ENCODE data around the gene RUFY3.

DNA sequence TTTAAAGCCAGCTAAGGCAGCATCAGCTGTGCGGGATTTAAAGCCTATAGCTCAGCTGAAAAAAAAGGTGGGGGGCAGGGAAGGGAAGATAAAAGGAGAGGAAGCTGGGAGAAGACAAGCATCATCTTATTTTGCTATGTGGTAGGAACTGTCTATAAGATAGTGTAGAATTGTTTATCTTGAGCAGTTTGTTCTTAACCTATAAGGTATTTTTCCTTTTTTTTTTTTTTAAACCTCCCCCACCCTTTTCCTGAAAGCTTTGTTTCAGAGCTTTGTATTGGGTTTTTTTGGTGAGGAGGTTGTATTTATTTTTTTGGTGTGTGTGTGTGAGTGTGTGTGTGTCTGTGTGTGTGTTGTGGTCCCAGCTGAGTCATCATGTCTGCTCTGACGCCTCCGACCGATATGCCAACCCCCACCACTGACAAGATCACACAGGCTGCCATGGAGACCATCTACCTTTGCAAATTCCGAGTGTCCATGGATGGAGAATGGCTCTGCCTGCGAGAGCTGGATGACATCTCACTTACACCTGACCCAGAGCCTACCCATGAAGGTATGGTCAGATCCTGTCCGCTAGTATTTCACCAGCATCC is 531 bp downstream of the RUFY3 start:
- TF ChIP-seq, protein P1, sequence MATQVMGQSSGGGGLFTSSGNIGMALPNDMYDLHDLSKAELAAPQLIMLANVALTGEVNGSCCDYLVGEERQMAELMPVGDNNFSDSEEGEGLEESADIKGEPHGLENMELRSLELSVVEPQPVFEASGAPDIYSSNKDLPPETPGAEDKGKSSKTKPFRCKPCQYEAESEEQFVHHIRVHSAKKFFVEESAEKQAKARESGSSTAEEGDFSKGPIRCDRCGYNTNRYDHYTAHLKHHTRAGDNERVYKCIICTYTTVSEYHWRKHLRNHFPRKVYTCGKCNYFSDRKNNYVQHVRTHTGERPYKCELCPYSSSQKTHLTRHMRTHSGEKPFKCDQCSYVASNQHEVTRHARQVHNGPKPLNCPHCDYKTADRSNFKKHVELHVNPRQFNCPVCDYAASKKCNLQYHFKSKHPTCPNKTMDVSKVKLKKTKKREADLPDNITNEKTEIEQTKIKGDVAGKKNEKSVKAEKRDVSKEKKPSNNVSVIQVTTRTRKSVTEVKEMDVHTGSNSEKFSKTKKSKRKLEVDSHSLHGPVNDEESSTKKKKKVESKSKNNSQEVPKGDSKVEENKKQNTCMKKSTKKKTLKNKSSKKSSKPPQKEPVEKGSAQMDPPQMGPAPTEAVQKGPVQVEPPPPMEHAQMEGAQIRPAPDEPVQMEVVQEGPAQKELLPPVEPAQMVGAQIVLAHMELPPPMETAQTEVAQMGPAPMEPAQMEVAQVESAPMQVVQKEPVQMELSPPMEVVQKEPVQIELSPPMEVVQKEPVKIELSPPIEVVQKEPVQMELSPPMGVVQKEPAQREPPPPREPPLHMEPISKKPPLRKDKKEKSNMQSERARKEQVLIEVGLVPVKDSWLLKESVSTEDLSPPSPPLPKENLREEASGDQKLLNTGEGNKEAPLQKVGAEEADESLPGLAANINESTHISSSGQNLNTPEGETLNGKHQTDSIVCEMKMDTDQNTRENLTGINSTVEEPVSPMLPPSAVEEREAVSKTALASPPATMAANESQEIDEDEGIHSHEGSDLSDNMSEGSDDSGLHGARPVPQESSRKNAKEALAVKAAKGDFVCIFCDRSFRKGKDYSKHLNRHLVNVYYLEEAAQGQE (tag by site-specific recombination; IDR thresholded peaks at IDR 0.05), result no peak
- TF ChIP-seq ZNF530 (tag by site-specific recombination; IDR thresholded peaks at IDR 0.05; ENCODE audit: low read depth), result no peak
- TF ChIP-seq, protein P2, sequence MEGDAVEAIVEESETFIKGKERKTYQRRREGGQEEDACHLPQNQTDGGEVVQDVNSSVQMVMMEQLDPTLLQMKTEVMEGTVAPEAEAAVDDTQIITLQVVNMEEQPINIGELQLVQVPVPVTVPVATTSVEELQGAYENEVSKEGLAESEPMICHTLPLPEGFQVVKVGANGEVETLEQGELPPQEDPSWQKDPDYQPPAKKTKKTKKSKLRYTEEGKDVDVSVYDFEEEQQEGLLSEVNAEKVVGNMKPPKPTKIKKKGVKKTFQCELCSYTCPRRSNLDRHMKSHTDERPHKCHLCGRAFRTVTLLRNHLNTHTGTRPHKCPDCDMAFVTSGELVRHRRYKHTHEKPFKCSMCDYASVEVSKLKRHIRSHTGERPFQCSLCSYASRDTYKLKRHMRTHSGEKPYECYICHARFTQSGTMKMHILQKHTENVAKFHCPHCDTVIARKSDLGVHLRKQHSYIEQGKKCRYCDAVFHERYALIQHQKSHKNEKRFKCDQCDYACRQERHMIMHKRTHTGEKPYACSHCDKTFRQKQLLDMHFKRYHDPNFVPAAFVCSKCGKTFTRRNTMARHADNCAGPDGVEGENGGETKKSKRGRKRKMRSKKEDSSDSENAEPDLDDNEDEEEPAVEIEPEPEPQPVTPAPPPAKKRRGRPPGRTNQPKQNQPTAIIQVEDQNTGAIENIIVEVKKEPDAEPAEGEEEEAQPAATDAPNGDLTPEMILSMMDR (tag by site-specific recombination; IDR thresholded peaks at IDR 0.05), result no peak
- no peak for TF ChIP-seq ZBTB7A (tag by site-specific recombination; IDR thresholded peaks at IDR 0.05; ENCODE audit: low read depth)
- no peak for TF ChIP-seq BCL11A (tag by site-specific recombination; IDR thresholded peaks at IDR 0.05; ENCODE audit: low read depth)
- 0 out of 2 replicates have a peak, but pooled peaks have one; percentile 23 for TF ChIP-seq KLF17 (tag by site-specific recombination; IDR thresholded peaks at IDR 0.05)
- TF ChIP-seq ZFP37 (tag by site-specific recombination; IDR thresholded peaks at IDR 0.05), result 0 out of 2 replicates have a peak, but pooled peaks have one; percentile 40
- TF ChIP-seq ZNF785 (tag by site-specific recombination; IDR thresholded peaks at IDR 0.05), result no peak
- no peak for TF ChIP-seq SP3 (tag by site-specific recombination; IDR thresholded peaks at IDR 0.05)
- TF ChIP-seq, protein P3, sequence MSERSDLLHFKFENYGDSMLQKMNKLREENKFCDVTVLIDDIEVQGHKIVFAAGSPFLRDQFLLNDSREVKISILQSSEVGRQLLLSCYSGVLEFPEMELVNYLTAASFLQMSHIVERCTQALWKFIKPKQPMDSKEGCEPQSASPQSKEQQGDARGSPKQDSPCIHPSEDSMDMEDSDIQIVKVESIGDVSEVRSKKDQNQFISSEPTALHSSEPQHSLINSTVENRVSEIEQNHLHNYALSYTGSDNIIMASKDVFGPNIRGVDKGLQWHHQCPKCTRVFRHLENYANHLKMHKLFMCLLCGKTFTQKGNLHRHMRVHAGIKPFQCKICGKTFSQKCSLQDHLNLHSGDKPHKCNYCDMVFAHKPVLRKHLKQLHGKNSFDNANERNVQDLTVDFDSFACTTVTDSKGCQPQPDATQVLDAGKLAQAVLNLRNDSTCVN (tag by site-specific recombination; optimal IDR thresholded peaks at IDR 0.05), result no peak
- TF ChIP-seq ZFP69B (tag by site-specific recombination; IDR thresholded peaks at IDR 0.05), result peak; percentile 45; the same call in 1 of the 2 replicates
- TF ChIP-seq ZFP3 (tag by site-specific recombination; IDR thresholded peaks at IDR 0.05; ENCODE audit: low read depth), result no peak
- TF ChIP-seq, protein P4, sequence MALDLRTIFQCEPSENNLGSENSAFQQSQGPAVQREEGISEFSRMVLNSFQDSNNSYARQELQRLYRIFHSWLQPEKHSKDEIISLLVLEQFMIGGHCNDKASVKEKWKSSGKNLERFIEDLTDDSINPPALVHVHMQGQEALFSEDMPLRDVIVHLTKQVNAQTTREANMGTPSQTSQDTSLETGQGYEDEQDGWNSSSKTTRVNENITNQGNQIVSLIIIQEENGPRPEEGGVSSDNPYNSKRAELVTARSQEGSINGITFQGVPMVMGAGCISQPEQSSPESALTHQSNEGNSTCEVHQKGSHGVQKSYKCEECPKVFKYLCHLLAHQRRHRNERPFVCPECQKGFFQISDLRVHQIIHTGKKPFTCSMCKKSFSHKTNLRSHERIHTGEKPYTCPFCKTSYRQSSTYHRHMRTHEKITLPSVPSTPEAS (tag by site-specific recombination; IDR thresholded peaks at IDR 0.05), result peak; percentile 90
- TF ChIP-seq ZBTB44 (tag by site-specific recombination; IDR thresholded peaks at IDR 0.05), result no peak
